GM10266 (cell line): ENCODE results near the gene ABCC1.
"Not testable (repeated sequence)": the region's sequence is repeated elsewhere in the genome, so short reads cannot be mapped to it uniquely, and the experiment has no call there.

Source experiments
- DNase-seq: peaks from one replicate; pipeline ENCODE4 v3.0.0; 2012; ENCODE audit errors: extremely low spot score
- CTCF ChIP-seq: IDR thresholded peaks from 2 replicates; pipeline ENCODE4 v1.5.1; 2012; ENCODE audit warnings: mild to moderate bottlenecking, low read depth; ENCODE audit not compliant: control insufficient read depth, insufficient read depth; ENCODE audit errors: missing control alignments

Gene ABCC1

GRCh38 chr16:16188827-16189226, 239.4 kb downstream of the ABCC1 start:
- TF ChIP-seq CTCF, result no peak
- DNase-seq, result no peak

GRCh38 chr16:16189842-16190241, 240.4 kb downstream of the ABCC1 start:
- TF ChIP-seq CTCF, result no peak
- DNase-seq, result no peak

DNA sequence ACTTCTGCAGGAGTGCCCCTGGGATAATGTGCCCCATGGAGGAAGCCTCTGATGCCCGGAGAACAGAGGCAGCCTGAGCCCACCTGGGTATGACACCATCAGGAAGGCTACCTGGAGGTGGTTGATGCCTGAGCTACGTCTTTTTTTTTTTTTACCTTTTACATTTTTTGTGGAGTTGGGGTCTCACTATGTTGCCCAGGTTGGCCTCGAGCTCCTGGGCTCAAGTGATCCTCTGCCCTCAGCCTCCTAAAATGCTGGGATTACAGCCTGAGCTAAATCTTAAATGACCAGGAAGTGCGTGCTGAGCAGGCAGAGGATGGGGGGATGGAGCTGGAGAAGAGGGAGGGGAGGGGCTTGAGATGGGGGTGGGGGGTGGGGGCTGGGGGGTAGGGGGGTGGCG, 241.1 kb downstream of the ABCC1 start:
- TF ChIP-seq CTCF, result no peak
- no peak for DNase-seq

DNA sequence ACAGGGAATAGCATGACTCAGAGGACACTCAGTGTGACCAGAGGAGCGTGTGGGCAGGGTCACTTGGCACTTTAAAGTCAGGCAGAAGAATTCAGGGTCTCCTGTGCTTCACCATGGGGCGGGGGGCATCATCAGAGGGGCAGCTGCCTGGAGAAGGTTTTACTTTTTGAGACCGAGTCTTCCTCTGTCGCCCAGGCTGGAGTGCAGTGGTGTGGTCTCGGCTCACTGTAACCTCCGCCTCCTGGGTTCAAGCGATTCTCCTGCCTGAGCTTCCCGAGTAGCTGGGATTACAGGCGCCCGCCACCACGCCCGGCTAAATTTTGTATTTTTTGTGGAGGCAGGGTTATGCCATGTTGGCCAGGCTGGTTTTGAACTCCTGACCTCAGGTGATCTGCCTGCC, 241.6 kb downstream of the ABCC1 start:
- DNase-seq, result not testable (repeated sequence)

- TF ChIP-seq CTCF, result no peak
- no peak for DNase-seq
Observed at GRCh38 chr16:16191493-16192167, 242.2 kb downstream of the ABCC1 start.
